Ishikawa (cell line): ENCODE results near the gene PKP4.

Experiments used
- CEBPB ChIP-seq: IDR thresholded peaks from 2 replicates; pipeline ENCODE4 v1.6.1; 2012
- EGR1 ChIP-seq: IDR thresholded peaks from 2 replicates; pipeline ENCODE4 v1.6.1; 2012
- EP300 ChIP-seq: IDR thresholded peaks from 2 replicates; pipeline ENCODE4 v1.6.1; 2012; ENCODE audit warnings: borderline replicate concordance
- FOXM1 ChIP-seq: IDR thresholded peaks from 2 replicates; pipeline ENCODE4 v1.6.1; 2012; ENCODE audit warnings: low read depth, borderline replicate concordance
- NFIC ChIP-seq: IDR thresholded peaks from 2 replicates; pipeline ENCODE4 v1.6.1; 2012
- RAD21 ChIP-seq: IDR thresholded peaks from 2 replicates; pipeline ENCODE4 v1.6.1; 2012; ENCODE audit warnings: low read depth
- TAF1 ChIP-seq: IDR thresholded peaks from 2 replicates; pipeline ENCODE4 v1.6.1; 2012; ENCODE audit warnings: low read depth, mild to moderate bottlenecking
- TF ChIP-seq, protein P1 (sequence below): IDR thresholded peaks from 2 replicates; pipeline ENCODE4 v1.6.1; 2012; ENCODE audit warnings: low read depth, mild to moderate bottlenecking

DNA sequence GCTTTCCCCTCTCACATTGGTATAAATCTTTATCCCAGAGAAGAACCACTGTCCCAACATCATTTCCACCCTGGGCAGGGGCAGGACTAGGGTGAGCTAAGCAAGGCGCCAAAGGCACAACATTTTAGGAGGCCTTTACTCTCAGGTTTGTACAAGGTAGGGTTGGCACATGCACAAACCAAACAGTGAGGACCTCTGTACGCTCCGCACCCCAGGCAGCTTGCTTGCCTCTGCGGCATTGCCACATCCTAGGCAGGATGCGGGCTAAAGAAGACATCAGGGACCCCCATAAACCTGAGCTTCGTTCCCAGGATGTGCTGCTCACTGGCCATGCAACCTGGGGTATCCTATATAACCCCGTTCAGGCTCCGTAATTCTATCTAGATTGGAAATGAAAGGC is 210.2 kb downstream of the PKP4 start:
- TF ChIP-seq RAD21 (no peak), TAF1 (no peak), FOXM1 (no peak), EP300 (no peak), NFIC (no peak), EGR1 (no peak), CEBPB (no peak)
- TF ChIP-seq, protein P1, sequence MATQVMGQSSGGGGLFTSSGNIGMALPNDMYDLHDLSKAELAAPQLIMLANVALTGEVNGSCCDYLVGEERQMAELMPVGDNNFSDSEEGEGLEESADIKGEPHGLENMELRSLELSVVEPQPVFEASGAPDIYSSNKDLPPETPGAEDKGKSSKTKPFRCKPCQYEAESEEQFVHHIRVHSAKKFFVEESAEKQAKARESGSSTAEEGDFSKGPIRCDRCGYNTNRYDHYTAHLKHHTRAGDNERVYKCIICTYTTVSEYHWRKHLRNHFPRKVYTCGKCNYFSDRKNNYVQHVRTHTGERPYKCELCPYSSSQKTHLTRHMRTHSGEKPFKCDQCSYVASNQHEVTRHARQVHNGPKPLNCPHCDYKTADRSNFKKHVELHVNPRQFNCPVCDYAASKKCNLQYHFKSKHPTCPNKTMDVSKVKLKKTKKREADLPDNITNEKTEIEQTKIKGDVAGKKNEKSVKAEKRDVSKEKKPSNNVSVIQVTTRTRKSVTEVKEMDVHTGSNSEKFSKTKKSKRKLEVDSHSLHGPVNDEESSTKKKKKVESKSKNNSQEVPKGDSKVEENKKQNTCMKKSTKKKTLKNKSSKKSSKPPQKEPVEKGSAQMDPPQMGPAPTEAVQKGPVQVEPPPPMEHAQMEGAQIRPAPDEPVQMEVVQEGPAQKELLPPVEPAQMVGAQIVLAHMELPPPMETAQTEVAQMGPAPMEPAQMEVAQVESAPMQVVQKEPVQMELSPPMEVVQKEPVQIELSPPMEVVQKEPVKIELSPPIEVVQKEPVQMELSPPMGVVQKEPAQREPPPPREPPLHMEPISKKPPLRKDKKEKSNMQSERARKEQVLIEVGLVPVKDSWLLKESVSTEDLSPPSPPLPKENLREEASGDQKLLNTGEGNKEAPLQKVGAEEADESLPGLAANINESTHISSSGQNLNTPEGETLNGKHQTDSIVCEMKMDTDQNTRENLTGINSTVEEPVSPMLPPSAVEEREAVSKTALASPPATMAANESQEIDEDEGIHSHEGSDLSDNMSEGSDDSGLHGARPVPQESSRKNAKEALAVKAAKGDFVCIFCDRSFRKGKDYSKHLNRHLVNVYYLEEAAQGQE: no peak
